ENCODE data around the gene CCSAP.

Gene CCSAP

GRCh38 chr1:229352975-229353374 lies 10.1 kb upstream of the CCSAP start:
- Histone ChIP-seq H3K36me3 (ENCODE audit: control insufficient read depth in 2 of 2, insufficient read depth in 1 of 2, low read length in 2 of 2) (no peaks in the 10 kb centered on the region), H3K9me3 (ENCODE audit: control insufficient read depth, insufficient read depth, low read depth, low read length) (no peaks in the 10 kb centered on the region), H3K27ac (ENCODE audit: extremely low read depth, low read depth, low read length) (no peak overlapping the region), H3K4me1 (ENCODE audit: control insufficient read depth, insufficient read depth, low read length) (no peaks in the 10 kb centered on the region), H3K4me3 (ENCODE audit: low read depth, low read length) (no peak overlapping the region)
- CTCF ChIA-PET = no interaction called here
- TF ChIP-seq KLF16 (tag by site-specific recombination; IDR thresholded peaks at IDR 0.05) (no peak), ZNF596 (tag by site-specific recombination; IDR thresholded peaks at IDR 0.05) (no peak), TCF7L2 (IDR thresholded peaks at IDR 0.05; ENCODE audit: borderline replicate concordance, low read depth, low read length) (no peak), GFI1B (tag by site-specific recombination; IDR thresholded peaks at IDR 0.05) (no peak), ZSCAN4 (tag by site-specific recombination; IDR thresholded peaks at IDR 0.05) (no peak), OSR2 (tag by site-specific recombination; IDR thresholded peaks at IDR 0.05) (no peak)
- POLR2A ChIA-PET = no interaction called here

DNA sequence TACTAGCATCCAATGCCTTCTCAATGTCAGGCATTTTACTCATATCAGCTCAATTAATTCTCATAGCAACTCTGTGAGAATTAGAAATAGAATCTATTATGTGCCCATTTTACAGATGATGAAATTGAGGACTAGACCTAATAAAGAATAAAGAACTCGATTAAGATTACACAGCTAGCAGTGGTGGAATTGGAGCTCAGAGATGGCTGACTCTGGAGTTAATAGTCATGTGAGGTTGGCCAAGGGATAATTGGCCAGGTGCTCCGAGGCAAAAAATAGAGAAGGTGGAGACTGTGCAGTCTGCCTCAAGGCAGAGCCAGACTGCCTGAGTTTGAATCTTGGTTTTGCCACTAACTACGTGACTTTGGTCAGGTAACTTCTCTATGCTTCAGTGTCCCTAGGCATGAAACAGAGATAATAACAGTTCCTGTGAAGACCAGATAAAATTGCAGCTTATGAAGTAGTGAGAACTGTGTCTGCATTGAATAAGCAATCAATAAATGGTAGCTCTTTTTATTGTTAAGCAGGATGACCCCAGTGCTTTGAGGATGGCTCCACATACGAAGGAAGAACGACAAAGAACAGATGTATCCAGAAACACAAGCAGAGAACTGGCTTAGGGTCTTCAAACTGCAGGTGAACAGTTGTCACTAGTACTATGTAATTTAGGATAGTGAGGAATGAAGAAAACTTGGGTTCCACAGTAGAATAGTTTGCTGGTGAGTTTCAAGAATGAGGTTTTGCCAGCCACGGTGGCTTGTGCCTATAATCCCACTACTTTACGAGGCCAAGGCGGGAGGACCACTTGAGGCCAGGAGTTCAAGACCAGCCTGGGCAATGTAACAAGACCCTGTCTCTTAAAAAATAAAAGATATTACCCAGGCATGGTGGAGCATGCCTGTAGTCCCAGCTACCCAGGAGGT lies 6.9 kb upstream of the CCSAP start:
- Histone ChIP-seq H3K36me3 (ENCODE audit: control insufficient read depth in 2 of 2, insufficient read depth in 1 of 2, low read length in 2 of 2) (no peaks in the 10 kb centered on the region), H3K4me1 (ENCODE audit: control insufficient read depth, insufficient read depth, low read length) (no peaks in the 10 kb centered on the region), H3K27ac (ENCODE audit: extremely low read depth, low read depth, low read length) (no peak overlapping the region), H3K9me3 (ENCODE audit: control insufficient read depth, insufficient read depth, low read depth, low read length) (no peaks in the 10 kb centered on the region), H3K4me3 (ENCODE audit: low read depth, low read length) (no peak overlapping the region)
- ChIA-PET CTCF (interaction anchor here (0.9 to 1.1 kb wide), 2 partner anchors 24 to 122 kb away, joined by 3 read pairs; no protein-coding TSS in a partner anchor), POLR2A (no interaction called here)
- TF ChIP-seq ZNF664 (tag by site-specific recombination; IDR thresholded peaks at IDR 0.05) (0 out of 2 replicates have a peak, but pooled peaks have one; percentile 23), KLF9 (tag by site-specific recombination; IDR thresholded peaks at IDR 0.05; ENCODE audit: low read depth) (no peak), ZNF580 (tag by site-specific recombination; IDR thresholded peaks at IDR 0.05) (0 out of 2 replicates have a peak, but pooled peaks have one; percentile 29)

GRCh38 chr1:229347528-229347927 lies 4.7 kb upstream of the CCSAP start:
- Histone ChIP-seq H3K27ac (ENCODE audit: extremely low read depth, low read depth, low read length) (no peak overlapping the region), H3K9me3 (ENCODE audit: control insufficient read depth, insufficient read depth, low read depth, low read length) (no peaks in the 10 kb centered on the region), H3K4me3 (ENCODE audit: low read depth, low read length) (no peak overlapping the region), H3K4me1 (ENCODE audit: control insufficient read depth, insufficient read depth, low read length) (peaks cover 4% of the 10 kb centered on the region; the same call in 1 of the 2 replicates), H3K36me3 (ENCODE audit: control insufficient read depth in 2 of 2, insufficient read depth in 1 of 2, low read length in 2 of 2) (no peaks in the 10 kb centered on the region)
- ChIA-PET CTCF (interaction anchor here (0.7 kb wide), 1 partner anchor 74 kb away, joined by 3 read pairs; no protein-coding TSS in a partner anchor), POLR2A (no interaction called here)
- TF ChIP-seq ZNF341 (tag by site-specific recombination; IDR thresholded peaks at IDR 0.05; ENCODE audit: low read depth) = no peak

GRCh38 chr1:229344937-229345684 lies 2.3 kb upstream of the CCSAP start:
- H3K36me3 ChIP-seq (ENCODE audit: control insufficient read depth in 2 of 2, insufficient read depth in 1 of 2, low read length in 2 of 2) = no peaks in the 10 kb centered on the region
- CTCF ChIA-PET = interaction anchor here (0.5 to 0.6 kb wide), 2 partner anchors 869 to 1373 kb away, joined by 3 to 4 read pairs; no protein-coding TSS in a partner anchor
- H3K27ac ChIP-seq (ENCODE audit: extremely low read depth, low read depth, low read length) = no peak overlapping the region
- peaks cover 8% of the 10 kb centered on the region; the same call in 1 of the 2 replicates for H3K4me1 ChIP-seq (ENCODE audit: control insufficient read depth, insufficient read depth, low read length)
- POLR2A ChIA-PET = no interaction called here
- TF ChIP-seq, protein P1, sequence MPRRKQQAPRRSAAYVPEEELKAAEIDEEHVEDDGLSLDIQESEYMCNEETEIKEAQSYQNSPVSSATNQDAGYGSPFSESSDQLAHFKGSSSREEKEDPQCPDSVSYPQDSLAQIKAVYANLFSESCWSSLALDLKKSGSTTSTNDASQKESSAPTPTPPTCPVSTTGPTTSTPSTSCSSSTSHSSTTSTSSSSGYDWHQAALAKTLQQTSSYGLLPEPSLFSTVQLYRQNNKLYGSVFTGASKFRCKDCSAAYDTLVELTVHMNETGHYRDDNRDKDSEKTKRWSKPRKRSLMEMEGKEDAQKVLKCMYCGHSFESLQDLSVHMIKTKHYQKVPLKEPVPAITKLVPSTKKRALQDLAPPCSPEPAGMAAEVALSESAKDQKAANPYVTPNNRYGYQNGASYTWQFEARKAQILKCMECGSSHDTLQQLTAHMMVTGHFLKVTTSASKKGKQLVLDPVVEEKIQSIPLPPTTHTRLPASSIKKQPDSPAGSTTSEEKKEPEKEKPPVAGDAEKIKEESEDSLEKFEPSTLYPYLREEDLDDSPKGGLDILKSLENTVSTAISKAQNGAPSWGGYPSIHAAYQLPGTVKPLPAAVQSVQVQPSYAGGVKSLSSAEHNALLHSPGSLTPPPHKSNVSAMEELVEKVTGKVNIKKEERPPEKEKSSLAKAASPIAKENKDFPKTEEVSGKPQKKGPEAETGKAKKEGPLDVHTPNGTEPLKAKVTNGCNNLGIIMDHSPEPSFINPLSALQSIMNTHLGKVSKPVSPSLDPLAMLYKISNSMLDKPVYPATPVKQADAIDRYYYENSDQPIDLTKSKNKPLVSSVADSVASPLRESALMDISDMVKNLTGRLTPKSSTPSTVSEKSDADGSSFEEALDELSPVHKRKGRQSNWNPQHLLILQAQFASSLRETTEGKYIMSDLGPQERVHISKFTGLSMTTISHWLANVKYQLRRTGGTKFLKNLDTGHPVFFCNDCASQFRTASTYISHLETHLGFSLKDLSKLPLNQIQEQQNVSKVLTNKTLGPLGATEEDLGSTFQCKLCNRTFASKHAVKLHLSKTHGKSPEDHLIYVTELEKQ (tag by site-specific recombination; IDR thresholded peaks at IDR 0.05; ENCODE audit: borderline replicate concordance) = no peak
- TF ChIP-seq ZNF571 (tag by site-specific recombination; IDR thresholded peaks at IDR 0.05) (no peak), ZNF776 (tag by site-specific recombination; IDR thresholded peaks at IDR 0.05; ENCODE audit: borderline replicate concordance) (peak; percentile 84; the same call in 1 of the 2 replicates), ZSCAN4 (tag by site-specific recombination; IDR thresholded peaks at IDR 0.05) (0 out of 2 replicates have a peak, but pooled peaks have one; percentile 24)
- no peaks in the 10 kb centered on the region for H3K9me3 ChIP-seq (ENCODE audit: control insufficient read depth, insufficient read depth, low read depth, low read length)
- no peak overlapping the region for H3K4me3 ChIP-seq (ENCODE audit: low read depth, low read length)
